GM18867 (cell line): ENCODE measurements around the gene FER.
A peak's percentile ranks its signal among the peaks of the same experiment; 100 is the strongest.
"Not testable (repeated sequence)": the region's sequence is repeated elsewhere in the genome, so short reads cannot be mapped to it uniquely, and the experiment has no call there.

Source experiments
- ATAC-seq: cut with Tn5 transposase; IDR thresholded peaks from one replicate; pipeline ENCODE4 v1.9.1; 2021; ENCODE audit warnings: mild to moderate bottlenecking, moderate library complexity; ENCODE audit not compliant: unreplicated experiment

Gene FER

DNA sequence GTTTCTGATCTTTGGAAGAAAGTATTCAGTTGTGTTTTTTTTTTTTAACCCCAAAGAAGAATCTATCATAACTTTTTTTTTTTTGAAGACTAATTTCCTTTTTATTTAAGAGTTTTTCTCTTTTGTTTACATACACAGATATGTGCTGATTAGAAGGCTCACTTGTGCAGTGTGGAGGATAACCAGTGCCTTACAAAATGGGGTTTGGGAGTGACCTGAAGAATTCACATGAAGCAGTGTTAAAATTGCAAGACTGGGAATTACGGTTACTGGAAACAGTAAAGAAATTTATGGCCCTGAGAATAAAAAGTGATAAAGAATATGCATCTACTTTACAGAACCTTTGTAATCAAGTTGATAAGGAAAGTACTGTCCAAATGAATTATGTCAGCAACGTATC, 50.3 kb downstream of the FER start:
- no peak for ATAC-seq

DNA sequence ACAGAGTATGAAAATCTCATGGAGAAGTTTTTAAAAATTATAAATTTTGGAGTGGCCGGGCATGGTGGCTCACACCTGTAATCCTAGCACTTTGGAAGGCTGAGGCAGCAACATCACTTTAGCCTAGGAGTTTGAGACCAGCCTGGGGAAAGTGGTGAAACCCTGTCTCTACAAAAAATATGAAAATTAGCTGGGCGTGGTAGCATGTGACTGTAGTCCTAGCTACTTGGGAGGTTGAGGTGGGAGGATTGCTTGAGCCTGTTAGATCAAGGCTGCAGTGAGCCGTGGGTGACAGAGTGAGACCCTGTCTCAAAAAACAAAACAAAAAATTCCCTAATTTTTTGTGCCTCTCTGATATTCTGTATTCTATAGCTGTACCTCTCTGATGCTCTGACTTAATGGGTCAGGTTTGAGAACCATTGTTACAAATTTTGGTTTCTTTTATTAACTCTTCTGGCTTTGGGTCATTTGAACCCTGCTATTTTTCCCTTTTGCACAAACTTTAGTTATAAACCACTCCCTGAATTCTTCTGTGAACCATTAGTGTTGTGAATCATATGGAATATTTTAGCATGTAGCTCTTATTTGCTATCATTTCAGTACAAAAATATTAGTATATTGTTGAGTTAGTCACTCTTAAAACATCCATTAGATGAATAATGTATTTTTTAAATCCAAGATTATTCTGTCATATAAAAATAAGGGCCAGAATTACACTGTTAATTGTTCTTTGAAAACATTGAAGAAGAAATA, 51.0 kb downstream of the FER start:
- ATAC-seq: no peak

DNA sequence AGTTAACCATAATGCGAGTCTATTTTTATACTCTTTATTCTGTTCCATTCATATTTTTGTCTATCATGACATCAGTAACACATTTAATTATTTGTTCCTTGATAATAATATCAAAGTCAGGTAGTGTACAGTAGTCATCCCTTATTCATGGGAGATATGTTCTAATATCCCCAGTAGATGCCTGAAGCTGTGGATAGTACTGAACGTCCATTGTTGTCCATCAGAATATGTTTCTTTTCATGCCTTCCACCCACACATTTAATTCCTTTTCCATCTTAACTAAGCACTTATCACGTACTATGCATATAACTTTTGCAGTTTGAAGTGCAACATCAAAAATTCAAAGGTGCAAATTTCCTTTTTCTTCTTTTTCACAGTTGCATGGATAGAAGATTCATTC, 53.6 kb downstream of the FER start:
- no peak for ATAC-seq

DNA sequence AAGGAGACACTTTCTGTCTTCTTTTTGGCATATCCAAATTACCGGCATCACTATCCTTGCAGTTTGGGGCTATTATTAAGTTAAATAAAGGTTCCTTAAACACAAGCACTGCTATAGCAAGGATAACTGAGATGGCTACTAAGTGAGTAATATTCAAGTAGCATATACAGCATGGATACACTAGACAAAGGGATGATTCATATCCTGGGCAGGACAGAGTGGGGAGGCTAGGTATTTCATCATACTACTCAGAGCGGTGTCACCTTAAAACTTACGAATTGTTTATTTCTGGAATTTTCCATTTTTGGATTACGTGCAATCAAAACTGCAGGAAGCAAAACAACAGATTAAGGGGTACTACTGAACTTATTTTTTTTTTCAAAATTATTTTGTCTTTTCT, 54.1 kb downstream of the FER start:
- ATAC-seq: no peak

DNA sequence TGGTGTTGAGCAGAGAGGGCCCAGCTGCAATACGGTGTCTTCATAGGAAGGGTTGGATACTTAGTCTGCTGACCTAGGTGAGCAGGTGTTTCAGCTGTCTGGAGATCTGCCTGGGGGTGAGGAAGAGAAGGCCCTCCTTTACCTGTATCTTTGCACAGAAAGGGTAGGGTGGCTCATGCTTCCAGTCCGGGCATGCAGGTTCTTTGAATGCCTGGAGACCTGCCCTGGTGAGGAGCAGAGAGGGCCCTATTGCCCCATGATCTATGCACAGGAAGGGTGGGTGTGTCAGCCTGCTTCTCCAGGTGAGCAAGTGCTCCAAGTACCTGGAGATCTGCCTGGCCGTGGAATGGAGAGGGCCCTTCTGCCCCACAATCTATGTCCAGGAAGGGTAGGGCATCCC, 63.0 kb downstream of the FER start:
- ATAC-seq: no peak

DNA sequence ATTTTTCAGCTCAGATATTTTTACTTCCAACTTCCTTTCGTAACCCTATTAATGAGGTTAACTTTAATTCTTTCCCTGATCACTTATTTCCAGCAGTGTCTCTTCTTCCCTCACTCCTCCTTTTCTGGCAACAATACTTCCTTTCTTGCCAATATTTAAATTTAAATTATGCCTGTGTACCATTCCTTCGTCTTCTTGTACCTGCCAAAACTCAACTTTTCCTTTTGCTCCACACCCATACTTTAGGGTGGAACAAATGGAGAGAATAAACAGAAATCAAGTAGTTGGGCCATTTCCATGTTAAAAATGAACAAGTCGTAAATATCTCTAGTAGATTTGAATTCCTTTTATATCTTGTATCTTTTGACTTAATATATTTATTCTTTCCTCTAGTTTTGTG, 66.0 kb downstream of the FER start:
- ATAC-seq: no peak

DNA sequence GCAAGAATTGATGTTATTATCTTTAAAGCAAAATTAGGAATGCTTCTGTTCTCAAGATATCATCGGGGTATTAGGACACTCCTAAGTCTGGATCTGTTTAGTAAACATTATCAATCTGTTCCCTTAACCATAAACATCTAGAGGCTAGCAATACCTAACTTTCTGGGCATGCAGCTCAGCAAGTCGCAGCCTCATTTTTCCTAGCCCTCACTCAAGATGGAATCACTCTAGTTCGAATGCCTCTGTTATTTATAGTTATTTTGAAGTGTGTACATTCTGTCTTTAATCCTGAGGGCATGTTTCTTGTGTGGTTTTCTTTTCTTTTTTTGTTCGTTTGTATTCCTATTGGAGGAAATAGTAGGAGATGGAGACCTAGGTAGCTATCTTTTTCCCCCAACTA, 66.9 kb downstream of the FER start:
- no peak for ATAC-seq

DNA sequence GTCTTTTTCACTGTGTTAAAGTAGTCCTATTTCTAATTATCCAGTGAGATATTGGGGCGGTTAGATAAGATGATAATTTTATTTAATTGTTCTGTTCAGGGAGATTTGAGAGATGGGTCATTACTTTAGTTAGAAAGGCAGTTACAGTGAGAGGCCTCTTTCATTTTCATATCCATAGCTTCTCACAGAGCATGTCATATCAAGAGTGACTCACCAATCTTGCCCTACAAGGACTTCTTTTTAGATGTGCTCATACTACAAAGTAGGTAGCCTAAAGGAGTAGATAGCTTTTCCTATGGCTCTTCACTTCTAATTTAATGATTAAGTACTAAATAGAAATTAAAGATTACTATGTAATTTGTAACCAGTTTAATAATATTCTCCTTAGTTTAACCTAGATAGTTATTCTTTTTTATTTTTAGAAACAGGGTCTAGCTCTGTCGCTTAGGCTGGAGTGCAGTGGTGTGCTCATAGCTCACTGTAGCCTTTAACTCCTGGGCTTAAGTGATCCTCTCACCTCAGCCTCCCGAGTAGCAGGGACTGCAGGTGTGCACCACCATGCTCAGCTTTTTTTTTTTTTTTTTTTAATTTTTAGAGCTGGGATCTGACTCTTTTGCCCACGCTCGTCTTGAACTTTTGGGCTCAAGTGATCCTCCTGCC, 71.0 kb downstream of the FER start:
- peak; percentile 98 for ATAC-seq

DNA sequence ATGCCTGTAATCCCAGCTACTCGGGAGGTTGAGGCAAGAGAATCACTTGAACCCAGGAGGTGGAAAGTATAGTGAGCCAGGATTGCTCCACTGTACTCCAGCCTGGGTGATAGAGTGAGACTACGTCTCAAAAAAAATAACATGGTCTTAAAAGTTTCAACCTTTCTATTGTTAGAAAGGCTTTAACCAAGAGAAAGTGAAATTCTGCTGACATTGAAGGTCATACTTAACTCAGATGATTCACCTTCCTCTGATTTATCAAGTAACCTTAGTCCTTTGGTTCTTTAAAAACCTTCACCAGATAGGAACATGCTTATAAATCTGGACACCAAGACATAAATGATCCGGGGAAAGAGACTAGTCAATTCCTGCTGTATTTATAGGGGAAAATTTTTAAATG, 73.3 kb downstream of the FER start:
- ATAC-seq: no peak

DNA sequence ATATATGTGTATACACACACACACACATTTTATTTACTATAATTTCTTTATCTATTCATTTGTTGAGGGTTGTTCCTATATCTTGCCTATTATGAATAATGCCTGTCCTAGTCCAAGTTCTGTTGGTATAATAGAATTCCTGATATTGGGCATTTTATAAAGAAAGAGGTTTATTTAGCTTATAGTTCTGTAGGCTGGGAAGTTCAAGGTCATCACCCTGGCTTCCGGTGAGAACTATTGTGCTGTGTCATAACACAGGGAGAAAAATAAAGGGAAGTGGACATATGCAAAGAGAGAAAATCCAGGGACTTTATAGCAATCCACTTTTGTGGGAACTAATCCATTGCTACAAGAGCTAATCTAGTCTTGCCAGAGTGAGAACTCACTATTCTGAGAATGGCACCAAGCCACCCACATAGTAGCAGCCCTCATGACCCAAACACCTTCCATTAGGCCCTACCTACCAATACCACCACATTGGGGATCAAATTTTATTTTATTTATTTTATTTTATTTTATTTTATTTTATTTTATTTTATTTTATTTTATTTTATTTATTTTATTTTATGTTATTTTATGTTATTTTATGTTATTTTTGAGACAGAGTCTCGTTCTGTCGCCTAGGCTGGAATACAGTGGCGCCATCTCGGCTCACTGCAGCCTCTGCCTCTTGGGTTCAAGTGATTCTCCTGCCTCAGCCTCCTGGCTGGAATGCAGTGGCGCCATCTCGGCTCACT, 74.7 kb downstream of the FER start:
- ATAC-seq: no peak

DNA sequence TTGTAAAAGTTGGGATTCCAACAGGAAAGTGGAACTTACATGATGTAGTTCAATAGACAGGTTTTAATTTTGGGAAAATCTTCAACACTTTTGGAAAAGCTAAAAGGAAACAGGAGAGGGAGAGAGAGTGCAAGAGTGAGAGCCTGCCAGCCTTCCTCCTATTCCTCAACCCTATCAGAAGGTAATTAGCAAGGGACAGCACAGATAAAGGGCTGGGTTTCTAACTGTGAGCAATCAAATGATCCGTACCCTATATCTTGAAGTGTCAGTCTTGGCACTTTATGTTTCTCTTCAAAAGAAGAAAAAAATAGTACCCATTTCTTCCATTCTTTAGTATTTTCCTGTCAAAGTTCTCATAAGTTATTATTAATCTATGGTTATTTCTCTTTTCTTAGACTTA, 79.4 kb downstream of the FER start:
- no peak for ATAC-seq

DNA sequence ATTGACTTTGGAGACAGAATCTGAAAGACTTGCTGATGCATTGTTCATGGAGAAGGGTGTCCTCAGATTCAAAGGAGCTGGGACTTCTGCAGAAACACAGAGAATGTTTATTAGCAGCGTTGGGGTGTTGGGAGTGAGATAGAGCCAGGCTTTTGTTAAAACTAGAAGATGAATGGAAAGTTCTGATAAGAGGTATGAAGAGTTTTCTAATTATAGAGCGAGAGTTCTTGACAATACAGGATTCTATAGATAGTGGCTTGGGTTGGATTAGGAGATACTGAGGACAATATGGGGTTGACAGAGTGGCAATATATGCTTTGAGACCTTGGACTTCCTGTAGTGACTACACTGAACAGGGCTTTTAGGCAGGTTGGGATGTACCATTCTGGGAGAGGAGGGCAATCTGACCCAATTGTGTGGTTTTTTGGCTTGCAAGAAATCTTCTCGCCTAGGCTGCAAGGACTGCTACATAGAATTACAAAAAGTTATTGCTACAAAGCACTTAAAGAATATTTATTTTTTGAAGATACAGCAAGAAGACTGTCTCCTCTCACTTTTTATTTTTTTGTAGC, 83.1 kb downstream of the FER start:
- no peak for ATAC-seq

DNA sequence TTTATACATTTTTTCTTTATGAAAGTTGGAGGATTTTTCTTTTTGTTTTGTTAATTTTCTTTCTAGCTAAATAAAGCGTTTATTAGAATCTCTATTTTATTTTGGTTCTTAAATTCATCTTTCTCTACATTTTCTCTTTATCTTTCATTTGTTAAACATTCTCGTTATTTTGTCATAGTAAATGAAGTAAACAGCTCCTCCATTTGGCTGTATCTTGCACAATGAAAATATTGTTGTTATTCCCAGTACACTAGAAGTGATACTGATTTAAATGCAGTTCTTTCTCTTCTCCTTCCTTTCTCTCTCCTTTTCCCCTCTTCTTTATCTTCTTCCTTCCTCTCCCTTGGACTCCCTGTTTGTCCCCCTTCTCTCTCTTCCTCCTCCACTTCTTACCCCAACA, 88.8 kb downstream of the FER start:
- no peak for ATAC-seq

DNA sequence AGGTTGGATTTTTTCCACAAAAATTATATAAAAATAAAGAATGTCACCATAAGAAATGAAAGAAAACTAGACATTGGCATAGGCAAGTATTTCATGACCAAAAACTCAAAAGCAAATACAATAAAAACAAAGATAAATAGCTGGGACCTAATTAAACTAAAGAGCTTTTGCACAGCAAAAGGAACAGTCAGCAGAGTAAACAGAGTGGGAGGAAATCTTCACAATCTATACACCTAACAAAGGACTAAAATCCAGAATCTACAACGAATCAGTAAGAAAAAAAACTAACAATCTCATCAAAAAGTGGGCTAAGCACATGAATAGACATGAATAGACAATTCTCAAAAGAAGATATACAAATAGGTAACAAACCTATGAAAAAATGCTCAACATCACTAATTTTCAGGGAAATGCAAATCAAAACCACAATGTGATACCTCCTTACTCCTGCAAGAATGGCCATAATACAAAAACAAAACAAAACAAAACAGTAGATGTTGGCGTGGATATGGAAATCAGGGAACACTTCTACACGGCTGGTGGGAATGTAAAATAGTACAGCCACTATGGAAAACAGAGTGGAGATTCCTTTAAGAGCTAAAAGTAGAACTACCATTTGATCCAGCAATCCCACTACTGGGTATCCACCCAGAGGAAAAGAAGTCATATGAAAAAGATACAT, 94.7 kb downstream of the FER start:
- not testable (repeated sequence) for ATAC-seq

DNA sequence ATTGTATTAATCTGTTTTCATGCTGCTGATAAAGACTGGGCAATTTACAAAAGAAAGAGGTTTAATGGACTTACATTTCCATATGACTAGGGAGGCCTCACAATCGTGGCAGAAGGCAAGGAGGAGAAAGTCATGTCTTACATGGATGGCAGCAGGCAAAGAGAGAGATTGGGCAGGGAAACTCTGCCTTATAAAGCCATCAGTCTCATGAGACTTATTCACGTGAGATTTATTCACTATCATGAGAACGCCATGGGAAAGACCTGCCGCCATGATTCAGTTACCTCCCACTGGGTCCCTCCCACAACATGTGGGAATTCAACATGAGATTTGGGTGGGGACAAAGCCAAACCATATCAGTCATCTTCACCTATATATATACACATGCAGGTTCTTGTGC, 103.4 kb downstream of the FER start:
- ATAC-seq: not testable (repeated sequence)

DNA sequence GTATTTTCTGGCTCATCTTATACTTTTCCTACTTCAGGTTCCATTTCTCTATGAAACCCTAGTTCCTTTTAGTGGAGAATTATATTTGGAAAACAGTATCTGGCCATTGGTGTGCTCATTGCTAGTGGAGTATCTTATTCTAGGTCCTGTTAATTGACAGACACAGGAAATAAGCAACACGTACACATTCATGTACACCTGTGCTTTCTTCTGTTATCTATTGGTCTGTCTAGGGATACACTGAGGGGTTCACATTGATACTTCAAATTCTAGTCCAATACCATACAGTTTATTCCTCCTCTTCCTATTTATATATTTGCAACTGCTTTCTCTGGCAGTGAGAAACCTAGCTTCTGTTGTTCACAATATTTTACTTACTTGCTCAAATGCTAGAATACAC, 110.2 kb downstream of the FER start:
- ATAC-seq: peak; percentile 40

DNA sequence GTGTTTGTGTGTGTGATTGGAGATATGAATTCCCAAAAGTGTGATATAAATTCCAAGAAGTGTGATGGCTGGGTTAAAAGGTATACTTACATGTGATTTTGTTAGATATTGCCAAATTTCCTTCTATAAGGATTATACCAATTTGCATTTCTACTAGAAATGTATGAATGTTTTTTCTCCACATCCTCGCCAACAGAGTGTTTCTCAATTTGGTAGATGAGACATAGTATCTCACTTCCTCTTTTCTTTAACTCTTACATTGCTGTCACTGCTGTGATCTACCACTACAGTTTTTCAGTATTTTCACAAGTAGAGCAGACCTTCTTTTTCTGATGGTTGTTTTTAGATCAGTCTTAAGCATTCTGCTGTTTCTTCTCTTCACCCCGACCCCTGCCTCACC, 111.3 kb downstream of the FER start:
- ATAC-seq: peak; percentile 96

DNA sequence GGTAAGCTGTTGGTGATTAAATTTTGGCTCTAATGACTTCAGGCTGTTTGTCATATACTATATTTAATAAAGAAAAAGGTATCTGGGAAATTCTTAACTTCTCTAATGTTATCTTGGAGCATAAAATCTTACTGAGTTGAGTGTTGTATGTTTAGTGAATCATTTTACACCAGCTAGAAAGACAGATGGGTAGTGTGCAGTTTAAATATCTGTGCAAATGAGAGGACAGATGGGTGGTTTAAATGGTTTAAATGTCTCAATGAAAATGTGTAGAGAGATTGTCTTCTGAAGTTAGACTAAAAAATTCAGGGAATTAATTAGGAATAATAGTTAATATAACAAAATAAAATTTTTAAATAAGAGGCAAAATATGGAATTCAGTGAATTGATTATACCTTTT, 114.5 kb downstream of the FER start:
- ATAC-seq: no peak

DNA sequence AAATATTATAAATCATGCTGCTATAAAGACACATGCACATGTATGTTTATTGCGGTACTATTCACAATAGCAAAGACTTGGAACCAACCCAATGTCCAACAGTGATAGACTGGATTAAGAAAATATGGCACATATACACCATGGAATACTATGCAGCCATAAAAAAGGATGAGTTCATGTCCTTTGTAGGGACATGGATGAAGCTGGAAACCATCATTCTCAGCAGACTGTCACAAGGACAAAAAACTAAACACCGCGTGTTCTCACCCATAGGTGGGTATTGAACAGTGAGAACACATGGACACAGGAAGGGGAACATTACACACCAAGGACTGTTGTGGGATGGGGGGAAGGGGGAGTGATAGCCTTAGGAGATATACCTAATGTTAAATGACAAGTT, 118.4 kb downstream of the FER start:
- ATAC-seq: not testable (repeated sequence)

DNA sequence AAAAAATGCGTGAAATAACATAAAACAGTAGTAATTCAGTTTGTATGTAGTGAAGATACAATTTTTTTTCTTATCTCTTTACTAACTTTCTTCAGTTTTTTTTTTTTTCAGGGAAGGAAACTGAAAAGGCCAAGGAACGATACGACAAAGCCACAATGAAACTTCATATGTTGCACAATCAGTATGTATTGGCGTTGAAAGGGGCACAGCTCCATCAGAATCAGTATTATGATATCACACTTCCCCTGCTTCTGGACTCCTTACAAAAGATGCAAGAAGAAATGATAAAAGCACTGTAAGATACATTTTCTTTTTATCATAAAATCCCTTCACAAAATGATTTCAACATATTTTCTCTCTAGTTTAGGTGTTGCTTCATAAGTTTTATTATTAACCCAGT, 120.0 kb downstream of the FER start:
- ATAC-seq: no peak

DNA sequence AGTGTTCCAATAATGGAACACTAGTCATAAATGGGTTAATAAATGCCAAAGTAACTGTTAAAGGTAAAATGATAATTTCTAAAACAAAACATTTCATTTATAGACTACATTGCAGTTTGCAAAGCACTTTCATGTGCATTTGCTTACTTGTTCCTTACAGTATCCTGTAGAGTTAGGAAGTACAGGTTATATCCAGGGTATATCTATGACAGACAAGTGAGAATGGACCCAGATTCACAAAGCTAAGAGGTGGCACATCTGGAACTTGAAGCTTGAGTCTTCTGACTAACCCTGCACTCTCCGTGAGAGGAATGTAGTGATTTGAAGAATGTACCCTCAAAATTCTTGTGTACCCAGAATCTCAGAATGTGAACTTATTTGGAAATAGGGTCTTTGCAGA, 121.4 kb downstream of the FER start:
- ATAC-seq: no peak
